GM12878 (cell line): ENCODE data around the gene BSND. TPM values are rescaled to one million over a fixed set of nuclear protein-coding genes. Genes with fewer than 3 reads are reported as not detected.

Source experiments
- BCLAF1 ChIP-seq: fragments of 450-650 bp; IDR thresholded peaks from 2 replicates; pipeline ENCODE4 v1.6.1; 2017; ENCODE audit warnings: antibody characterized with exemption, mild to moderate bottlenecking, moderate library complexity
- EED ChIP-seq: sonication (generic); IDR thresholded peaks from 2 replicates; pipeline ENCODE4 v1.6.1; 2016; ENCODE audit warnings: antibody characterized with exemption, low read depth
- ESRRA ChIP-seq: IDR thresholded peaks from 2 replicates; pipeline ENCODE4 v1.6.1; 2012; ENCODE audit warnings: mild to moderate bottlenecking, low read length, improper control_type of control experiment
- ETV6 ChIP-seq, 2 experiments: fragments of 450-650 bp in 1 of 2; IDR thresholded peaks in 1 of 2; conservative IDR thresholded peaks in 1 of 2; 2 replicates each; pipeline ENCODE4 v1.6.1; 2014; ENCODE audit warnings: antibody characterized with exemption in 1 of 2, borderline replicate concordance in 1 of 2, low read depth in 1 of 2, mild to moderate bottlenecking in 1 of 2, moderate library complexity in 1 of 2
- EZH2 ChIP-seq: IDR thresholded peaks from 2 replicates; pipeline ENCODE4 v1.6.1; 2012; ENCODE audit warnings: low read depth, mild to moderate bottlenecking, control low read depth, inconsistent platforms, low read length, borderline replicate concordance; ENCODE audit not compliant: control insufficient read depth
- GABPA ChIP-seq: IDR thresholded peaks from 2 replicates; pipeline ENCODE4 v1.6.1; 2014; ENCODE audit warnings: antibody characterized with exemption, low read depth, mild to moderate bottlenecking, inconsistent platforms
- MEF2A ChIP-seq: IDR thresholded peaks from 2 replicates; pipeline ENCODE4 v1.6.1; 2011; ENCODE audit warnings: low read depth, mild to moderate bottlenecking, low read length, moderate library complexity; ENCODE audit not compliant: insufficient read depth
- NFXL1 ChIP-seq: fragments of 450-650 bp; IDR thresholded peaks from 2 replicates; pipeline ENCODE4 v1.6.1; 2017; ENCODE audit warnings: antibody characterized with exemption, mild to moderate bottlenecking, borderline replicate concordance
- NR2C2 ChIP-seq: IDR thresholded peaks from 2 replicates; pipeline ENCODE4 v1.6.1; 2011; ENCODE audit warnings: borderline replicate concordance, low read depth; ENCODE audit not compliant: control insufficient read depth, insufficient read length
- NR2F1 ChIP-seq: fragments of 450-650 bp; conservative IDR thresholded peaks from 2 replicates; pipeline ENCODE4 v1.6.1; 2017; ENCODE audit warnings: mild to moderate bottlenecking
- PKNOX1 ChIP-seq: fragments of 450-650 bp; IDR thresholded peaks from 2 replicates; pipeline ENCODE4 v1.6.1; 2016; ENCODE audit warnings: mild to moderate bottlenecking
- PML ChIP-seq: IDR thresholded peaks from 2 replicates; pipeline ENCODE4 v1.6.1; 2012; ENCODE audit warnings: low read length, inconsistent platforms
- RAD21 ChIP-seq: IDR thresholded peaks from 2 replicates; pipeline ENCODE4 v1.6.1; 2011; ENCODE audit warnings: mild to moderate bottlenecking, low read depth, low read length, moderate library complexity; ENCODE audit not compliant: insufficient read depth
- SMAD5 ChIP-seq: IDR thresholded peaks from 2 replicates; pipeline ENCODE4 v1.6.1; 2016; ENCODE audit warnings: antibody characterized with exemption, low read depth
- SMARCA5 ChIP-seq: fragments of 450-650 bp; IDR thresholded peaks from 2 replicates; pipeline ENCODE4 v1.6.1; 2017; ENCODE audit warnings: mild to moderate bottlenecking
- SMC3 ChIP-seq: IDR thresholded peaks from 2 replicates; pipeline ENCODE4 v1.6.1; 2011; ENCODE audit warnings: low read length, improper control_type of control experiment, borderline replicate concordance
- TCF12 ChIP-seq: IDR thresholded peaks from 2 replicates; pipeline ENCODE4 v1.6.1; 2011; ENCODE audit warnings: low read depth, mild to moderate bottlenecking, low read length
- TCF3 ChIP-seq: IDR thresholded peaks from 2 replicates; pipeline ENCODE4 v1.6.1; 2012; ENCODE audit warnings: low read depth, mild to moderate bottlenecking, low read length, borderline replicate concordance; ENCODE audit not compliant: insufficient read depth
- ZNF207 ChIP-seq: fragments of 450-650 bp; IDR thresholded peaks from 2 replicates; pipeline ENCODE4 v1.6.1; 2014; ENCODE audit warnings: antibody characterized with exemption, mild to moderate bottlenecking, borderline replicate concordance
- polyA plus RNA-seq, 11 experiments: library from polyadenylated mRNA; depleted of rRNA in 4 of 11; unstranded in 6 of 11; stranded (reverse) in 5 of 11; fragments of >200 nt; fragmentation: Nextera tagmentation in 4 of 11; fragmentation: Illumina TruSeq in 1 of 11; extraction: Ambion mirVana in 4 of 11; extraction: Trizol in 1 of 11; gene quantifications; 1 replicate in 1 of 11; 2 replicates in 10 of 11; pipeline versions ENCODE4 v1.2.1 to v1.2.3, GENCODE V29; 2011 to 2016; ENCODE audit warnings: inconsistent platforms in 2 of 11, missing spikeins in 2 of 11, low read depth in 1 of 11
- total RNA-seq, 4 experiments: library from RNA; depleted of rRNA in 3 of 4; stranded (reverse); fragments of >200 nt in 3 of 4; fragmentation: Illumina TruSeq in 1 of 4; extraction: Trizol in 1 of 4; gene quantifications; 2 replicates each; pipeline versions ENCODE4 v1.2.1 to v1.2.3, GENCODE V29; 2013 to 2021
- TF ChIP-seq, protein P1 (sequence below): IDR thresholded peaks from 2 replicates; pipeline ENCODE4 v1.6.1; 2012; ENCODE audit warnings: low read depth, low read length, improper control_type of control experiment
- TF ChIP-seq, protein P2 (sequence below): fragments of 450-650 bp; IDR thresholded peaks from 2 replicates; pipeline ENCODE4 v1.6.1; 2017; ENCODE audit warnings: mild to moderate bottlenecking, low read depth, inconsistent platforms; ENCODE audit not compliant: poor library complexity, severe bottlenecking

The BSND gene
- total and polyA plus RNA-seq, 10 of the 15 experiments (the other 5 are each of a cell fraction or from before 2014, with no cell fraction given): not detected

GRCh38 chr1:55021942-55022546 is 23.3 kb downstream of the BSND start (continued):
- TF ChIP-seq, protein P1, sequence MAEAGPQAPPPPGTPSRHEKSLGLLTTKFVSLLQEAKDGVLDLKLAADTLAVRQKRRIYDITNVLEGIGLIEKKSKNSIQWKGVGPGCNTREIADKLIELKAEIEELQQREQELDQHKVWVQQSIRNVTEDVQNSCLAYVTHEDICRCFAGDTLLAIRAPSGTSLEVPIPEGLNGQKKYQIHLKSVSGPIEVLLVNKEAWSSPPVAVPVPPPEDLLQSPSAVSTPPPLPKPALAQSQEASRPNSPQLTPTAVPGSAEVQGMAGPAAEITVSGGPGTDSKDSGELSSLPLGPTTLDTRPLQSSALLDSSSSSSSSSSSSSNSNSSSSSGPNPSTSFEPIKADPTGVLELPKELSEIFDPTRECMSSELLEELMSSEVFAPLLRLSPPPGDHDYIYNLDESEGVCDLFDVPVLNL: no peak
- TF ChIP-seq SMAD5: no peak
- peak; percentile 67 for TF ChIP-seq RAD21
- no peak for TF ChIP-seq NR2C2
- TF ChIP-seq MEF2A: no peak
- no peak for TF ChIP-seq GABPA
- 0 out of 2 replicates have a peak, but pooled peaks have one; percentile 51 for TF ChIP-seq SMARCA5
- peak; percentile 78 for TF ChIP-seq SMC3
- no peak for TF ChIP-seq ETV6 (conservative IDR thresholded peaks at IDR 0.05 in 1 of 2, IDR thresholded peaks at IDR 0.05 in 1 of 2; ENCODE audit: borderline replicate concordance in 1 of 2, low read depth in 1 of 2)
- no peak for TF ChIP-seq ZNF207
- TF ChIP-seq ESRRA: no peak
- TF ChIP-seq NFXL1: no peak
- no peak for TF ChIP-seq BCLAF1
- no peak for TF ChIP-seq PKNOX1
- no peak for TF ChIP-seq NR2F1
- TF ChIP-seq PML: no peak
- TF ChIP-seq TCF12: 0 out of 2 replicates have a peak, but pooled peaks have one; percentile 16
- no peak for TF ChIP-seq TCF3
- TF ChIP-seq, protein P2, sequence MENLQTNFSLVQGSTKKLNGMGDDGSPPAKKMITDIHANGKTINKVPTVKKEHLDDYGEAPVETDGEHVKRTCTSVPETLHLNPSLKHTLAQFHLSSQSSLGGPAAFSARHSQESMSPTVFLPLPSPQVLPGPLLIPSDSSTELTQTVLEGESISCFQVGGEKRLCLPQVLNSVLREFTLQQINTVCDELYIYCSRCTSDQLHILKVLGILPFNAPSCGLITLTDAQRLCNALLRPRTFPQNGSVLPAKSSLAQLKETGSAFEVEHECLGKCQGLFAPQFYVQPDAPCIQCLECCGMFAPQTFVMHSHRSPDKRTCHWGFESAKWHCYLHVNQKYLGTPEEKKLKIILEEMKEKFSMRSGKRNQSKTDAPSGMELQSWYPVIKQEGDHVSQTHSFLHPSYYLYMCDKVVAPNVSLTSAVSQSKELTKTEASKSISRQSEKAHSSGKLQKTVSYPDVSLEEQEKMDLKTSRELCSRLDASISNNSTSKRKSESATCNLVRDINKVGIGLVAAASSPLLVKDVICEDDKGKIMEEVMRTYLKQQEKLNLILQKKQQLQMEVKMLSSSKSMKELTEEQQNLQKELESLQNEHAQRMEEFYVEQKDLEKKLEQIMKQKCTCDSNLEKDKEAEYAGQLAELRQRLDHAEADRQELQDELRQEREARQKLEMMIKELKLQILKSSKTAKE: no peak
- TF ChIP-seq EED: no peak
- no peak for TF ChIP-seq EZH2
